Mucosa of descending colon (tissue), 3 donors: ENCODE data around the gene NLGN4Y. TPM values are rescaled to one million over a fixed set of nuclear protein-coding genes. Genes with fewer than 3 reads are reported as not detected.
"Not testable (repeated sequence)": the region's sequence is repeated elsewhere in the genome, so short reads cannot be mapped to it uniquely, and the experiment has no call there.

ENCODE experiments used
- ATAC-seq: fragments of 200-7000 bp; cut with Tn5 transposase; one replicate; pipeline ENCODE4 v1.9.1; 2020; ENCODE audit warnings: mild to moderate bottlenecking, moderate library complexity
- DNase-seq, 3 donors: peaks; one replicate each; pipeline ENCODE4 v3.0.0-alpha.2; 2020
- H3K36me3 ChIP-seq: fragments of 200-600 bp; one replicate; pipeline ENCODE4 v1.8.0; 2021; ENCODE audit warnings: low read depth, mild to moderate bottlenecking
- H3K4me1 ChIP-seq: fragments of 200-600 bp; one replicate; pipeline ENCODE4 v1.8.0; 2021; ENCODE audit warnings: low read depth, mild to moderate bottlenecking
- H3K4me3 ChIP-seq: fragments of 200-600 bp; one replicate; pipeline ENCODE4 v1.8.0; 2021; ENCODE audit warnings: mild to moderate bottlenecking
- H3K9me3 ChIP-seq: fragments of 200-600 bp; one replicate; pipeline ENCODE4 v1.8.0; 2021; ENCODE audit warnings: mild to moderate bottlenecking
- intact Hi-C, 2 donors: fragments of 100-400 bp; cut with DNase I in 1 of 2; cut with micrococcal nuclease in 1 of 2; formaldehyde crosslinking; loops; one replicate each; pipeline versions ENCODE4 v1.11.0 to v1.11.1; 2022; cut with DNase I, micrococcal nuclease
- total RNA-seq, 3 donors: library from RNA; stranded (reverse); fragmentation: NEBNext Ultra II Directional in 2 of 3; extraction: Animal tissue kit (Norgen Biotek cat#: 25700) in 2 of 3; gene quantifications; one replicate each; pipeline versions ENCODE4 v1.2.1 to v1.2.4, GENCODE V29; 2021 to 2023
- TF ChIP-seq, protein P1 (sequence below): fragments of 200-600 bp; IDR thresholded peaks from one replicate; pipeline ENCODE4 v1.8.0; 2022; ENCODE audit warnings: antibody characterized with exemption, mild to moderate bottlenecking
- donor health status: DM: no; HTN: no; CAD: no; lungs with moderate emphysema.
- donor health status: DM: no; HTN: no; CAD: no.
- donor health status: DM: no; HTN: yes; CAD: no.

Gene NLGN4Y
- total RNA-seq, 3 donors from 2014 or later: 1.3 to 15.0 TPM; not detected in 1

DNA sequence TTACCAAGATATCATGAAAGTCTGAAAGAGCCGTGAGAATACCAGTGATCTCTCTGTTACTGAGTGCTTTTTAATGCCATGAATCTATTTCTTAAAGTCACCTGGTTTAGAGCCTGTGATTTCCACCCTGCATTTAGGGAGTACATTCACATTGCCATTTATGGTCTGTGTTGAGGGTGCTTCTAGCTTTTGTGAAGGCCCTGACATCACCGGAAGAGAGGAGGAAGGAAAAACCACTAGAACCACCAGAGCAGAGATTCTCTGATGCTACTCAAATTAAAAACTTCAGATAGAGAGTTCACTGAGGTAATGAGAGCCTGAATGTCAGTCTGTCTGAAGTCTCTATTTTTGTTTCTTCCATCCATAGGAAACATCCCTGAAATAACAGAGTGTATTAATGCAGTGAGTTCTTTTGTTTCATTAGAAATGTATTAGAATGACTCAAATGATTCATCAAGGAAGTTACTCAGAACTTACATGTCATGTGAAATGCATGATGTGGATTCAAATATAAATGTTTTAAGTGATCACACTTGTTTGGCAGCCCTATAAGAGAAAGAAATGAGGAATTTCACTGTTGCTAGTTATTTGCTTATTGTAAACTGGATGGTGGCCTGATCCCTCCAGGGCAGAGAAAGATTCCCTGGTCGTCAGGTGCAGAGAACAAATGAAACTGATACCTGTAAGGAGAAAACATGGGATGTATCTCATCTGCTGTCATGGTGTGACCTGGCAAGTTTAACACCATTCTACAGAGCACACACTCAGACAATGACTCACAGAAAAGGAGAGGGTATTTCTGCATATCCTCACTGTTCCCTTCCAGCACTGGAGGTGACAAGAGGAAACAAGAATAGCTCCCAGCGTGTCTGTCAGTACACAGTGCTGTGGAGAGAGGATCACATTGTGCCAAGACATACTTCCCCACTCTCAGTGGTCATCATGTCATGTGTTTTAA, 310.1 kb downstream of the NLGN4Y start:
- intact Hi-C loops: no loop called here
- no peak for ATAC-seq
- Histone ChIP-seq H3K4me1 (no peaks in the 10 kb centered on the region), H3K9me3 (no peaks in the 10 kb centered on the region), H3K4me3 (no peak overlapping the region), H3K36me3 (no peaks in the 10 kb centered on the region)
- no peak for DNase-seq
- TF ChIP-seq, protein P1, sequence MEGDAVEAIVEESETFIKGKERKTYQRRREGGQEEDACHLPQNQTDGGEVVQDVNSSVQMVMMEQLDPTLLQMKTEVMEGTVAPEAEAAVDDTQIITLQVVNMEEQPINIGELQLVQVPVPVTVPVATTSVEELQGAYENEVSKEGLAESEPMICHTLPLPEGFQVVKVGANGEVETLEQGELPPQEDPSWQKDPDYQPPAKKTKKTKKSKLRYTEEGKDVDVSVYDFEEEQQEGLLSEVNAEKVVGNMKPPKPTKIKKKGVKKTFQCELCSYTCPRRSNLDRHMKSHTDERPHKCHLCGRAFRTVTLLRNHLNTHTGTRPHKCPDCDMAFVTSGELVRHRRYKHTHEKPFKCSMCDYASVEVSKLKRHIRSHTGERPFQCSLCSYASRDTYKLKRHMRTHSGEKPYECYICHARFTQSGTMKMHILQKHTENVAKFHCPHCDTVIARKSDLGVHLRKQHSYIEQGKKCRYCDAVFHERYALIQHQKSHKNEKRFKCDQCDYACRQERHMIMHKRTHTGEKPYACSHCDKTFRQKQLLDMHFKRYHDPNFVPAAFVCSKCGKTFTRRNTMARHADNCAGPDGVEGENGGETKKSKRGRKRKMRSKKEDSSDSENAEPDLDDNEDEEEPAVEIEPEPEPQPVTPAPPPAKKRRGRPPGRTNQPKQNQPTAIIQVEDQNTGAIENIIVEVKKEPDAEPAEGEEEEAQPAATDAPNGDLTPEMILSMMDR: no peak

- ATAC-seq: no peak
- TF ChIP-seq, protein P1: no peak
- Histone ChIP-seq H3K9me3 (no peaks in the 10 kb centered on the region), H3K36me3 (no peaks in the 10 kb centered on the region), H3K4me1 (no peaks in the 10 kb centered on the region), H3K4me3 (no peak overlapping the region)
- intact Hi-C loops: no loop called here
- no peak for DNase-seq
Measured at GRCh38 chrY:14837466-14837865, 313.1 kb downstream of the NLGN4Y start.

DNA sequence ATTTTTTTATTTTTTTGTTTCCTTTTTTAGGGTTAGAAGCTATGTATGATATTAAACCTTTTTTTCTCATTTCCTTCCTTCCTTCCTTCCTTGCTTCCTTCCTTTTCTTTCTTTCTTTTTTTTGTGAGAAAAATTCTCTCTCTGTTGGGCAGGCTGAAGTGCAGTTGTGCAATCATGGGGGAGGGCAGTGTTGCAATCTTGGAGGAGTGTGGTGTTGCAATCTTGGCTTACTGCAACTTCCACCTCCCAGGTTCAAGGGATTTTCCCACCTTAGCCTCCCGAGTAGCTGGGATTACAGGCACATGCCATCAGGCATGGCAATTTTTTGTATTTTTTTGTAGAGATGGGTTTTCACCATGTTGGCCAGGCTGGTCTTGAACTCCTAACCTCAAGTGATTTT, 326.4 kb downstream of the NLGN4Y start:
- no peak for DNase-seq
- no peak for ATAC-seq
- Histone ChIP-seq H3K9me3 (no peaks in the 10 kb centered on the region), H3K4me3 (no peak overlapping the region), H3K4me1 (no peaks in the 10 kb centered on the region), H3K36me3 (no peaks in the 10 kb centered on the region)
- intact Hi-C loops: no loop called here
- TF ChIP-seq, protein P1: no peak

- Histone ChIP-seq H3K4me3 (no peak overlapping the region), H3K4me1 (no peaks in the 10 kb centered on the region), H3K36me3 (no peaks in the 10 kb centered on the region), H3K9me3 (no peaks in the 10 kb centered on the region)
- intact Hi-C loops: no loop called here
- no peak for DNase-seq
- ATAC-seq: no peak
- TF ChIP-seq, protein P1: no peak
Measured at GRCh38 chrY:14860448-14860847, 336.1 kb downstream of the NLGN4Y start.

DNA sequence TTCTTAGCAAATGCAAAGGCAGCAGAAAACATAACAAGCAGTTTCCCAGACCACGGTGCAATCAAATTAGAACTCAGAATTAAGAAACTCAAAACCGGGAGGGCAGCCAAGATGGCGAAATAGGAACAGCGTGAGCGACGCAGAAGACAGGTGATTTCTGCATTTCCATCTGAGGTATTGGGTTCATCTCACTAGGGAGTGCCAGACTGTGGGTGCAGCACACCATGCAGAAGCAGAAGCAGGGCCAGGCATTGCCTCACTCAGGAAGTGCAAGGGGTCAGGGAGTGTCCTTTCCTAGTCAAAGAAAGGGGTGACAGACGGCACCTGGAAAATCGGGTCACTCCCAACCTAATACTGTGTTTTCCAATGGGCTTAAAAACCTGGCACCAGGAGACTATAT, 336.7 kb downstream of the NLGN4Y start:
- intact Hi-C loops, DNase-seq, H3K4me3 ChIP-seq, ATAC-seq, H3K4me1 ChIP-seq, H3K9me3 ChIP-seq, H3K36me3 ChIP-seq: not testable (repeated sequence)

DNA sequence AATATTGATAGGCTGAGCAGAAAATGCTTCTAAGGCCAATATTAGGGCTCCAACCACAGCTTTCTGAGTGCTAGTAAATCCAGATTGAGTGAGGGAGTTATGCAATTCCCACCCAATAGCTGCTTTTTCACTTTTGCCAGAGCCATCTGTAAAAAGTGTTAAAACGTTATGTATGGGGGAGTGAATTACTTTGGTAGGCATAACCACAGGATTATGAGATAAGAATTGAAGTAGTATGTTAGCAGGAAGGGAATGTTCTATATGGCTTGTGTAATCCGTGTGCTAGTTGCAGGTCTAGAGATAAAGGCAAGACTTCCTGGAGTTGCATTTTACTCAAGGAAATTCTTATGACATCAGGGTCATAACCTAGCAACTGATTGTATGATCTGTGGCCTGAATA, 347.6 kb downstream of the NLGN4Y start:
- no peak for ATAC-seq

More for the DNA sequence above, 347.6 kb downstream of the NLGN4Y start:
- H3K4me1 ChIP-seq: no peaks in the 10 kb centered on the region
- DNase-seq: no peak
- peaks cover 2% of the 10 kb centered on the region for H3K9me3 ChIP-seq
- no peak overlapping the region for H3K4me3 ChIP-seq
- intact Hi-C loops: no loop called here
- TF ChIP-seq, protein P1: no peak
- no peaks in the 10 kb centered on the region for H3K36me3 ChIP-seq
